ENCODE measurements around the gene TNKS1BP1. TPM values are rescaled to one million over a fixed set of nuclear protein-coding genes. Genes with fewer than 3 reads are reported as not detected.

Gene TNKS1BP1
- total and polyA plus RNA-seq, 2 of the 8 experiments (the other 6 are each of a cell fraction or from before 2014, with no cell fraction given) = 50.0 to 122 TPM

- Histone ChIP-seq H3K23me2 (ENCODE audit: low read depth, low read length) (peaks cover 4% of the 10 kb centered on the region; the same call in 1 of the 2 replicates), H3K9me3 (ENCODE audit: insufficient read depth in 2 of 2, low read depth in 1 of 2, low read length in 1 of 2) (no peaks in the 10 kb centered on the region), H2BK12ac (ENCODE audit: low read depth, low read length) (no peak overlapping the region), H4K20me1 (replicated peaks in 1 of 2; ENCODE audit: control insufficient read depth in 1 of 2, insufficient read depth in 2 of 2, low read length in 2 of 2) (peaks cover 3 to 16% of the 10 kb centered on the region in 2 experiments), H3K27me3 (replicated peaks in 1 of 4; ENCODE audit: control insufficient read depth in 3 of 4, extremely low read depth in 1 of 4, insufficient read depth in 3 of 4, low read length in 3 of 4) (no peaks in the 10 kb centered on the region), H2BK15ac (ENCODE audit: low read length) (no peak overlapping the region), H3K79me1 (ENCODE audit: low read depth, low read length) (peaks cover 20% of the 10 kb centered on the region), H3K4me1 (replicated peaks in 1 of 4; ENCODE audit: control insufficient read depth in 3 of 4, insufficient read depth in 4 of 4, low read length in 3 of 4) (peaks cover 14 to 34% (median 24%) of the 10 kb centered on the region in 4 experiments), H3K56ac (replicated peaks; ENCODE audit: insufficient read length, low read depth, low read length) (peak overlapping the region; percentile 24), H3K4me3 (ENCODE audit: extremely low read depth in 1 of 4, insufficient read depth in 2 of 4, low read depth in 3 of 4, low read length in 4 of 4) (peak overlapping the region; percentile 34 to 60 (median 42)), H3K18ac (ENCODE audit: extremely low read depth, low read length) (peak overlapping the region; percentile 40; the same call in 1 of the 2 replicates), H3K36me3 (ENCODE audit: control insufficient read depth in 2 of 4, insufficient read depth in 4 of 4, low read length in 3 of 4) (peaks cover 9 to 74% (median 41%) of the 10 kb centered on the region in 4 experiments), H3K14ac (ENCODE audit: insufficient read length) (no peak overlapping the region), H2AK5ac (ENCODE audit: low read depth, low read length) (0 out of 2 replicates have a peak overlapping the region, but pooled peaks have one; percentile 57), H4K91ac (replicated peaks; ENCODE audit: insufficient read length, low read length) (no peak overlapping the region), H3K4ac (replicated peaks; ENCODE audit: insufficient read length, low read depth, low read length) (no peak overlapping the region), H4K8ac (ENCODE audit: extremely low read depth, insufficient read depth, low read length) (no peak overlapping the region; the same call in none of the 2 replicates), H4K5ac (ENCODE audit: insufficient read length, low read depth, low read length) (no peak overlapping the region), H2BK20ac (ENCODE audit: low read length) (no peak overlapping the region), H2BK5ac (ENCODE audit: low read depth, low read length) (peak overlapping the region; percentile 88; the same call in 1 of the 2 replicates), H3K79me2 (ENCODE audit: control insufficient read depth in 1 of 2, insufficient read depth in 2 of 2, low read length in 2 of 2) (peaks cover 0 to 43% of the 10 kb centered on the region in 2 experiments; a peak in 2 of 4 replicates), H3K27ac (ENCODE audit: low read depth, low read length) (peak overlapping the region; percentile 59; the same call in 1 of the 2 replicates), H2AFZ (ENCODE audit: low read length) (no peak overlapping the region), H3K9ac (replicated peaks in 1 of 4; ENCODE audit: extremely low read depth in 1 of 4, low read depth in 3 of 4, low read length in 3 of 4) (peak overlapping the region in 3 of 4 experiments; percentile 28 to 34 (median 30); a peak in 4 of 7 replicates), H2BK120ac (replicated peaks; ENCODE audit: low read depth, low read length) (no peak overlapping the region), H3K4me2 (ENCODE audit: insufficient read depth in 1 of 2, low read depth in 2 of 2, low read length in 2 of 2) (peak overlapping the region; percentile 65 to 88), H3K23ac (ENCODE audit: insufficient read length) (no peak overlapping the region)
- 25% methylated on average over 13 of the region's 31 CpGs; no CpG with 5 or more reads in 1 of the 2 experiments for WGBS, 2 experiments (ENCODE audit: extremely low coverage in 1 of 2, insufficient coverage in 1 of 2, insufficient read length in 1 of 2, insufficient replicate concordance in 2 of 2, low coverage in 1 of 2, low lambda C conversion rate in 2 of 2, missing lambda C conversion rate in 1 of 2)
- ChIA-PET POLR2A (ENCODE audit: partially characterized antibody) (interaction anchor here (0.6 to 45.7 kb wide), 8 partner anchors 4 to 337 kb away, joined by 3 to 1279 read pairs (median 5); partner anchors contain the start of genes P2RX3, SSRP1 and TNKS1BP1), CTCF (ENCODE audit: partially characterized antibody) (interaction anchor here (0.5 to 1.8 kb wide), 9 partner anchors 8 to 1296 kb away, joined by 3 to 11 read pairs (median 3); no protein-coding TSS in a partner anchor)
- FAIRE-seq (no peak), DNase-seq (ENCODE audit: low read depth in 1 of 2, low spot score in 2 of 2) (peak; percentile 83 to 94)
- TF ChIP-seq POLR2AphosphoS5 (IDR thresholded peaks at IDR 0.05; ENCODE audit: low read depth, low read length) (peak; percentile 84), CREB1 (IDR thresholded peaks at IDR 0.05) (0 out of 2 replicates have a peak, but pooled peaks have one; percentile 39), KDM1A (IDR thresholded peaks at IDR 0.05; ENCODE audit: borderline replicate concordance, low read length) (no peak), SAP30 (IDR thresholded peaks at IDR 0.05; ENCODE audit: insufficient read depth, insufficient replicate concordance, low read length) (no peak), RBBP5 (IDR thresholded peaks at IDR 0.05; ENCODE audit: borderline replicate concordance, low read depth, low read length) (peak; percentile 47; the same call in 1 of the 2 replicates), BACH1 (IDR thresholded peaks at IDR 0.05; ENCODE audit: low read length) (no peak), TAF7 (optimal IDR thresholded peaks at IDR 0.05; ENCODE audit: borderline replicate concordance, low read depth, low read length) (peak; percentile 37), SIN3A (conservative IDR thresholded peaks at IDR 0.05 in 1 of 2, IDR thresholded peaks at IDR 0.05 in 1 of 2; ENCODE audit: low read depth in 1 of 2, low read length in 2 of 2) (peak in 1 of 2 experiments; percentile 73; a peak in 2 of 4 replicates), JUND (IDR thresholded peaks at IDR 0.05; ENCODE audit: low read length) (peak; percentile 82)
Measured at GRCh38 chr11:57311109-57311936, 13.4 kb downstream of the TNKS1BP1 start.
